ENCODE data around the gene TTR. TPM values are rescaled to one million over a fixed set of nuclear protein-coding genes. Genes with fewer than 3 reads are reported as not detected.

Gene TTR
- total RNA-seq, 1 donor from 2014 or later, result not detected

GRCh38 chr18:31646332-31647126 is 54.9 kb downstream of the TTR start:
- no peak for DNase-seq (ENCODE audit: low read depth)
- H3K4me3 ChIP-seq (ENCODE audit: low read depth, low read length), result no peak overlapping the region
- TF ChIP-seq, protein P1, sequence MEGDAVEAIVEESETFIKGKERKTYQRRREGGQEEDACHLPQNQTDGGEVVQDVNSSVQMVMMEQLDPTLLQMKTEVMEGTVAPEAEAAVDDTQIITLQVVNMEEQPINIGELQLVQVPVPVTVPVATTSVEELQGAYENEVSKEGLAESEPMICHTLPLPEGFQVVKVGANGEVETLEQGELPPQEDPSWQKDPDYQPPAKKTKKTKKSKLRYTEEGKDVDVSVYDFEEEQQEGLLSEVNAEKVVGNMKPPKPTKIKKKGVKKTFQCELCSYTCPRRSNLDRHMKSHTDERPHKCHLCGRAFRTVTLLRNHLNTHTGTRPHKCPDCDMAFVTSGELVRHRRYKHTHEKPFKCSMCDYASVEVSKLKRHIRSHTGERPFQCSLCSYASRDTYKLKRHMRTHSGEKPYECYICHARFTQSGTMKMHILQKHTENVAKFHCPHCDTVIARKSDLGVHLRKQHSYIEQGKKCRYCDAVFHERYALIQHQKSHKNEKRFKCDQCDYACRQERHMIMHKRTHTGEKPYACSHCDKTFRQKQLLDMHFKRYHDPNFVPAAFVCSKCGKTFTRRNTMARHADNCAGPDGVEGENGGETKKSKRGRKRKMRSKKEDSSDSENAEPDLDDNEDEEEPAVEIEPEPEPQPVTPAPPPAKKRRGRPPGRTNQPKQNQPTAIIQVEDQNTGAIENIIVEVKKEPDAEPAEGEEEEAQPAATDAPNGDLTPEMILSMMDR (conservative IDR thresholded peaks at IDR 0.05; ENCODE audit: low read depth, low read length), result no peak

DNA sequence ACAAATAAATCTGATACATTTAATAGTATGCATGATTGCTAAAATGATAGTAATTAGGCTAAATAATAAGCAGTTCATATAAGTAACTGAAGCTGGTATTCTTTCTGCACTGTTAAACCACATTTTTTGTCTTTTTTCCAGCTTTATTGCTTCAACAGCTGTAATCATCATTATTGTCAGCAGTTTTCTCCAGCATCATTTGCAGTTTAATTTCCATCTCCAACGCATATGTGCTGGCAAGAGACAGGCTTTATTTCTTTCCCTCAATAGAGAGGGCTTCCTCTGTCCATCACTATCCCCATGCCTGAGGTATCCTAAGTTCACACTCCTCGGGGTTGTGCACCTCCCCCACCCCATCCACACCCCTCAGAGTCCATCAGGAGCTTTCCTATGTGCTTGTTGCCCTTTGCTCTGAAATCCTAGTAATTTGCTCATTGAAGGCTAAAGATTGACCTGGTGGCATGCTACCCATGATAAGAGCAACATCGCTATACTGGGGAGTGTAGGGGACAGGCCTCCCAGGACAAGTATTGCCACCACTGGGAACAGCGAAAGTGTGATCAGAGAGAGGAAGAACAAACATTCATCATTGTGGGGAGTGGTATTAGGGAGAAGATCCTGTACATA is 55.6 kb downstream of the TTR start:
- H3K4me3 ChIP-seq (ENCODE audit: low read depth, low read length), result no peak overlapping the region
- TF ChIP-seq, protein P1 (conservative IDR thresholded peaks at IDR 0.05; ENCODE audit: low read depth, low read length), result no peak
- DNase-seq (ENCODE audit: low read depth), result no peak

Other genes starting within 250 kb of the TTR start
- gene DSG4, start 215.1 kb upstream of the TTR start, total RNA-seq, result not detected in 2 replicates
- not detected in 2 replicates for gene DSG3, start 144.1 kb upstream of the TTR start, total RNA-seq
- gene DSG2, start 93.7 kb upstream of the TTR start, total RNA-seq, result 58.8 and 62.1 TPM in 2 replicates
- 7.4 and 20.8 TPM in 2 replicates for gene B4GALT6, start 92.7 kb downstream of the TTR start, total RNA-seq
- not detected in 2 replicates for gene SLC25A52, start 169.0 kb downstream of the TTR start, total RNA-seq

Measured in epithelial cell of proximal tubule (primary cell).